ENCODE results near the gene ERBB2. TPM values are rescaled to one million over a fixed set of nuclear protein-coding genes. Genes with fewer than 3 reads are reported as not detected.

ERBB2 gene
- total RNA-seq, 1 experiment from 2014 or later, result 216 TPM

- H3K27me3 ChIP-seq (ENCODE audit: insufficient read depth, low read length), result no peaks in the 10 kb centered on the region
- no peak overlapping the region for H3K4me2 ChIP-seq (ENCODE audit: insufficient read depth, insufficient read length, low read length)
- H3K36me3 Mint-ChIP-seq (ENCODE audit: insufficient read depth in 1 of 3, low read depth in 3 of 3), result peaks cover 0 to 3% (median 3%) of the 10 kb centered on the region in 3 experiments; a peak in 3 of 7 replicates
- no peak overlapping the region for H3K56ac ChIP-seq (ENCODE audit: insufficient read length, low read depth, low read length)
- no peaks in the 10 kb centered on the region for H3K79me2 ChIP-seq (ENCODE audit: insufficient read depth, low read length)
- no peak overlapping the region for H3K23ac ChIP-seq (ENCODE audit: insufficient read length, low read depth, low read length)
- no CpG with 5 or more reads among the region's 5 CpGs for WGBS (ENCODE audit: extremely low coverage, insufficient read length, low lambda C conversion rate)
- no peaks in the 10 kb centered on the region for H3K9me3 ChIP-seq (ENCODE audit: control insufficient read depth, low read depth, low read length)
- no peaks in the 10 kb centered on the region for H3K9me3 Mint-ChIP-seq
- H2BK12ac ChIP-seq (ENCODE audit: insufficient read length, low read depth, low read length), result no peak overlapping the region
- H3K4me3 Mint-ChIP-seq, result no peak overlapping the region
- no peak overlapping the region for H2AK5ac ChIP-seq (ENCODE audit: insufficient read length, low read length)
- H2BK20ac ChIP-seq (ENCODE audit: low read depth, low read length, poor library complexity, severe bottlenecking), result no peak overlapping the region
- H3T11ph ChIP-seq (ENCODE audit: low read length), result no peak overlapping the region
- H4K5ac ChIP-seq (ENCODE audit: insufficient read length, low read depth, low read length), result no peak overlapping the region
- H3K4ac ChIP-seq (ENCODE audit: low read depth, low read length), result no peak overlapping the region
- no peak for DNase-seq
- H4K91ac ChIP-seq (ENCODE audit: insufficient read length, low read depth, low read length), result no peak overlapping the region
- peaks cover 31 to 33% of the 10 kb centered on the region in 2 experiments for H3K4me1 Mint-ChIP-seq
- peaks cover 25% of the 10 kb centered on the region for H3K27me3 Mint-ChIP-seq (ENCODE audit: low read depth)
- TF ChIP-seq CTCF (conservative IDR thresholded peaks at IDR 0.05), result no peak
- no peaks in the 10 kb centered on the region for H3K4me1 ChIP-seq (ENCODE audit: insufficient read depth, low read length)
- no peaks in the 10 kb centered on the region for H4K20me1 ChIP-seq (ENCODE audit: control insufficient read depth, insufficient read depth, insufficient read length)
- no peak overlapping the region for H2AFZ ChIP-seq (ENCODE audit: low read length)
- no peak overlapping the region for H3K18ac ChIP-seq (ENCODE audit: insufficient read length, low read depth, low read length)
- H3K14ac ChIP-seq (ENCODE audit: insufficient read depth, low read length), result no peak overlapping the region; the same call in 1 of the 2 replicates
- H2BK120ac ChIP-seq (ENCODE audit: low read depth, low read length, poor library complexity, severe bottlenecking), result no peak overlapping the region
- H3K27ac Mint-ChIP-seq, result no peak overlapping the region
- H3K9ac ChIP-seq (ENCODE audit: extremely low read depth, insufficient read length, low read length), result no peak overlapping the region
- no peaks in the 10 kb centered on the region for H3K79me1 ChIP-seq (ENCODE audit: insufficient read depth, low read depth, low read length, poor library complexity, severe bottlenecking)
- H2BK15ac ChIP-seq (ENCODE audit: low read depth, low read length), result no peak overlapping the region
- H4K8ac ChIP-seq (replicated peaks; ENCODE audit: insufficient read length, low read depth, low read length), result no peak overlapping the region
- H2BK5ac ChIP-seq (ENCODE audit: insufficient read length, low read length), result no peak overlapping the region
- no peak overlapping the region for H3K27ac ChIP-seq (ENCODE audit: insufficient read length, low read depth, low read length)
- H3K23me2 ChIP-seq (ENCODE audit: insufficient read length, low read depth, low read length, poor library complexity, severe bottlenecking), result no peaks in the 10 kb centered on the region
These were observed 25.7 kb upstream of the ERBB2 start for GRCh38 chr17:39674179-39674578.
